AG04449 (cell line): Measurements from ENCODE around the gene ZNF385B.
"Not testable (repeated sequence)": the region's sequence is repeated elsewhere in the genome, so short reads cannot be mapped to it uniquely, and the experiment has no call there.

Experiments
- CTCF ChIA-PET: fragments of 350-600 bp; formaldehyde crosslinking; extraction: SDS; loops from one replicate; lab custom pipeline; 2021; ENCODE audit warnings: antibody characterized with exemption; lab: Yijun Ruan, JAX
- POLR2A ChIA-PET: fragments of 400-600, 350-600 bp; formaldehyde crosslinking; extraction: SDS; loops from one replicate; lab custom pipeline; 2020; ENCODE audit warnings: antibody characterized with exemption, inconsistent platforms; lab: Yijun Ruan, JAX
- DNase-seq: peaks from one replicate; pipeline ENCODE4 v3.0.0-alpha.2; 2010; ENCODE audit warnings: low read depth, low spot score
- H3K4me3 ChIP-seq: 2 replicates; pipeline ENCODE4 v1.5.1; 2011; ENCODE audit warnings: low read depth, mild to moderate bottlenecking, control low read depth, low read length
- CTCF ChIP-seq: IDR thresholded peaks from one replicate; pipeline ENCODE4 v1.5.1; 2011; ENCODE audit warnings: mild to moderate bottlenecking, moderate library complexity, low read length, control low read depth, inconsistent platforms; ENCODE audit not compliant: insufficient read depth; ENCODE audit errors: missing control alignments

ZNF385B gene

GRCh38 chr2:179646173-179646769, 215.1 kb downstream of the ZNF385B start:
- POLR2A ChIA-PET, result no interaction called here
- no peak overlapping the region for H3K4me3 ChIP-seq
- CTCF ChIA-PET, result interaction anchor here (1.0 kb wide), 1 partner anchor 11 kb away, joined by 3 read pairs; no protein-coding TSS in a partner anchor
- no peak for DNase-seq
- TF ChIP-seq CTCF, result no peak

GRCh38 chr2:179645047-179645446, 216.4 kb downstream of the ZNF385B start:
- POLR2A ChIA-PET, result no interaction called here
- CTCF ChIA-PET, result no interaction called here
- H3K4me3 ChIP-seq, result no peak overlapping the region
- DNase-seq, result no peak
- TF ChIP-seq CTCF, result no peak

GRCh38 chr2:179642462-179642861, 218.9 kb downstream of the ZNF385B start:
- ChIA-PET POLR2A (no interaction called here), CTCF (no interaction called here)

GRCh38 chr2:179636995-179637394, 224.4 kb downstream of the ZNF385B start:
- no peak overlapping the region for H3K4me3 ChIP-seq
- TF ChIP-seq CTCF, result no peak
- DNase-seq, result no peak
- ChIA-PET POLR2A (no interaction called here), CTCF (interaction anchor here (1.2 kb wide), 1 partner anchor 191 kb away, joined by 3 read pairs; no protein-coding TSS in a partner anchor)

More at GRCh38 chr2:179642462-179642861, 218.9 kb downstream of the ZNF385B start:
- DNase-seq, result no peak
- TF ChIP-seq CTCF, result no peak
- no peak overlapping the region for H3K4me3 ChIP-seq

- no peak for DNase-seq
- H3K4me3 ChIP-seq, result no peak overlapping the region
- ChIA-PET CTCF (interaction anchor here (1.2 kb wide), 1 partner anchor 191 kb away, joined by 3 read pairs; no protein-coding TSS in a partner anchor), POLR2A (no interaction called here)
- no peak for TF ChIP-seq CTCF
These were observed 225.1 kb downstream of the ZNF385B start for GRCh38 chr2:179636100-179636980.

GRCh38 chr2:179631769-179632385, 229.5 kb downstream of the ZNF385B start:
- POLR2A ChIA-PET, H3K4me3 ChIP-seq, DNase-seq, CTCF ChIA-PET: not testable (repeated sequence)

- CTCF ChIA-PET, DNase-seq, H3K4me3 ChIP-seq, POLR2A ChIA-PET: not testable (repeated sequence)
These were observed 231.6 kb downstream of the ZNF385B start for GRCh38 chr2:179629776-179630175.
